K562 (cell line): ENCODE measurements around the gene G6PC1. TPM values are rescaled to one million over a fixed set of nuclear protein-coding genes. Genes with fewer than 3 reads are reported as not detected.

ENCODE experiments used
- ATAC-seq: fragments of 200-7000 bp; cut with Tn5 transposase; 3 replicates; pipeline ENCODE4 v1.9.1; 2020; ENCODE audit warnings: moderate library complexity
- BruUV-seq: library from RNA; stranded (reverse); fragments of 400-500 nt; replicated peaks from 2 replicates; lab custom pipeline; 2021; lab: Mats Ljungman, UMichigan
- CTCF ChIA-PET: fragments of 300-600 bp; formaldehyde crosslinking; extraction: SDS; loops from one replicate; lab custom pipeline; 2021; ENCODE audit warnings: low intra/inter-chr PET ratio; lab: Yijun Ruan, JAX
- POLR2A ChIA-PET: fragments of 300-600, 350-650 bp; sonication (Branson Sonifier 250); formaldehyde crosslinking; extraction: SDS; loops from one replicate; lab custom pipeline; 2021; ENCODE audit warnings: antibody characterized with exemption, inconsistent platforms; lab: Yijun Ruan, JAX
- DNase-seq, 4 experiments: peaks; one replicate each; pipeline versions ENCODE4 v3.0.0 to v3.0.0-alpha.2; 2011 to 2018; ENCODE audit warnings: low spot score in 3 of 4, mixed read lengths in 3 of 4; ENCODE audit errors: extremely low read depth in 1 of 4
- FAIRE-seq: peaks from 2 replicates; lab custom pipeline; 2011; peaks lifted over from hg19 to GRCh38; lab: Jason Lieb, UNC
- H2AFZ ChIP-seq: 2 replicates; pipeline ENCODE4 v1.6.0; 2011; ENCODE audit warnings: low read depth, low read length, control low read depth, inconsistent platforms
- H3K27ac ChIP-seq: fragments of 200-600 bp; 3 replicates; pipeline ENCODE4 v1.8.0; 2011; ENCODE audit warnings: low read depth, mild to moderate bottlenecking, control low read depth, inconsistent platforms, low read length, moderate library complexity, mixed read lengths; ENCODE audit errors: extremely low read depth
- H3K27me3 ChIP-seq, 2 experiments: fragments of 300-600 bp in 1 of 2; 2 replicates in 1 of 2; 3 replicates in 1 of 2; pipeline versions ENCODE4 v1.6.0 to v1.8.0; 2011; ENCODE audit warnings: inconsistent platforms in 2 of 2, low read length in 2 of 2, mild to moderate bottlenecking in 1 of 2, mixed read lengths in 1 of 2, moderate library complexity in 1 of 2; ENCODE audit not compliant: control insufficient read depth in 2 of 2, insufficient read depth in 2 of 2
- H3K36me3 ChIP-seq: fragments of 300-600 bp; 3 replicates; pipeline ENCODE4 v1.8.0; 2011; ENCODE audit warnings: mild to moderate bottlenecking, low read length, inconsistent platforms; ENCODE audit not compliant: control insufficient read depth, insufficient read depth
- H3K4me1 ChIP-seq, 2 experiments: fragments of 200-600 bp in 1 of 2; replicated peaks in 1 of 2; 2 replicates in 1 of 2; 3 replicates in 1 of 2; pipeline versions ENCODE4 v1.5.1 to v1.8.0; 2011; ENCODE audit warnings: inconsistent platforms in 2 of 2, low read length in 2 of 2, mild to moderate bottlenecking in 1 of 2, mixed read lengths in 1 of 2, moderate library complexity in 1 of 2; ENCODE audit not compliant: control insufficient read depth in 2 of 2, insufficient read depth in 2 of 2
- H3K4me2 ChIP-seq: 2 replicates; pipeline ENCODE4 v1.6.1; 2011; ENCODE audit warnings: low read length, control low read depth, inconsistent platforms, mixed read lengths; ENCODE audit not compliant: insufficient read depth
- H3K4me3 ChIP-seq: fragments of 200-600 bp; sonication (generic), shearing (Covaris generic); 2 replicates; pipeline ENCODE4 v1.5.1; 2016; ENCODE audit warnings: control low read depth, inconsistent platforms
- H3K79me2 ChIP-seq: fragments of 200-600 bp; 3 replicates; pipeline ENCODE4 v1.8.0; 2011; ENCODE audit warnings: low read length, inconsistent platforms; ENCODE audit not compliant: control insufficient read depth, insufficient read depth
- H3K9ac ChIP-seq, 2 experiments: 2 replicates each; pipeline versions ENCODE4 v1.6.0 to v1.6.1; 2011; ENCODE audit warnings: low read depth in 2 of 2, low read length in 2 of 2, control low read depth in 1 of 2, inconsistent platforms in 1 of 2, mild to moderate bottlenecking in 1 of 2, mixed read lengths in 1 of 2; ENCODE audit not compliant: insufficient read depth in 1 of 2
- H3K9me1 ChIP-seq: one replicate; pipeline ENCODE4 v1.6.0; 2011; ENCODE audit warnings: inconsistent platforms, mild to moderate bottlenecking, low read length, moderate library complexity; ENCODE audit not compliant: control insufficient read depth, insufficient read depth
- H3K9me3 ChIP-seq: replicated peaks from 2 replicates; pipeline ENCODE4 v1.5.1; 2011; ENCODE audit warnings: low read depth, low read length, inconsistent platforms; ENCODE audit not compliant: control insufficient read depth, insufficient read depth
- H4K20me1 ChIP-seq: replicated peaks from 2 replicates; pipeline ENCODE4 v1.6.1; 2011; ENCODE audit warnings: low read length, inconsistent platforms, mixed read lengths; ENCODE audit not compliant: control insufficient read depth, insufficient read depth
- CBX2 ChIP-seq: fragments of 200-600 bp; sonication (generic); IDR thresholded peaks from one replicate; pipeline ENCODE4 v1.6.1; 2012; ENCODE audit warnings: mild to moderate bottlenecking, low read length, inconsistent platforms; ENCODE audit not compliant: insufficient read depth, poor library complexity, severe bottlenecking
- CHAMP1 ChIP-seq: fragments of 450-650 bp; IDR thresholded peaks from 2 replicates; pipeline ENCODE4 v1.6.1; 2016; ENCODE audit warnings: mild to moderate bottlenecking
- FOXK1 ChIP-seq: sonication (generic); formaldehyde crosslinking; IDR thresholded peaks from 2 replicates; pipeline ENCODE4 v1.8.0; 2022; ENCODE audit warnings: missing genetic modification reagents, mild to moderate bottlenecking, borderline replicate concordance
- GATAD2B ChIP-seq: fragments of 450-650 bp; IDR thresholded peaks from 2 replicates; pipeline ENCODE4 v1.6.1; 2017; ENCODE audit warnings: mild to moderate bottlenecking, borderline replicate concordance
- MTA2 ChIP-seq: fragments of 450-650 bp; IDR thresholded peaks from 2 replicates; pipeline ENCODE4 v1.6.1; 2016; ENCODE audit warnings: low read depth
- PHF21A ChIP-seq: fragments of 450-650 bp; IDR thresholded peaks from 2 replicates; pipeline ENCODE4 v1.6.1; 2017; ENCODE audit warnings: low read depth, borderline replicate concordance
- PHF8 ChIP-seq: fragments of 200-600 bp; sonication (generic); IDR thresholded peaks from 2 replicates; pipeline ENCODE4 v1.6.1; 2012; ENCODE audit warnings: mixed run types, mild to moderate bottlenecking, inconsistent platforms, low read length, moderate library complexity, borderline replicate concordance
- SIX5 ChIP-seq, 2 experiments: IDR thresholded peaks; 2 replicates each; pipeline ENCODE4 v1.6.1; 2011; ENCODE audit warnings: low read length in 2 of 2, borderline replicate concordance in 1 of 2, low read depth in 1 of 2, mild to moderate bottlenecking in 1 of 2, moderate library complexity in 1 of 2; ENCODE audit not compliant: insufficient read depth in 1 of 2
- SRF ChIP-seq, 2 experiments: fragments of 250-450, 450-650 bp in 1 of 2; sonication (Bioruptor Pico) in 1 of 2; sonication (generic) in 1 of 2; formaldehyde crosslinking; IDR thresholded peaks; 2 replicates each; pipeline versions ENCODE4 v1.5.0 to v1.5.1; 2020 to 2022; ENCODE audit warnings: mild to moderate bottlenecking in 1 of 2, missing genetic modification reagents in 1 of 2
- TCF3 ChIP-seq: sonication (generic); formaldehyde crosslinking; IDR thresholded peaks from 2 replicates; pipeline ENCODE4 v1.4.0; 2020; ENCODE audit warnings: mild to moderate bottlenecking, missing genetic modification reagents
- ZFPM2 ChIP-seq: fragments of 250-450 bp; sonication (Bioruptor Pico); IDR thresholded peaks from 2 replicates; pipeline ENCODE4 v1.5.1; 2022; ENCODE audit warnings: mild to moderate bottlenecking
- ZHX1 ChIP-seq: fragments of 150-350 bp; conservative IDR thresholded peaks from 2 replicates; pipeline ENCODE4 v1.6.1; 2014; ENCODE audit warnings: low read length
- ZNF511 ChIP-seq: sonication (generic); formaldehyde crosslinking; IDR thresholded peaks from 2 replicates; pipeline ENCODE4 v1.8.0; 2022; ENCODE audit warnings: mild to moderate bottlenecking, missing genetic modification reagents
- ZNF695 ChIP-seq: fragments of 450-650 bp; formaldehyde crosslinking; IDR thresholded peaks from 2 replicates; pipeline ENCODE4 v1.4.0; 2020; ENCODE audit warnings: mild to moderate bottlenecking, moderate library complexity
- WGBS: fragments of 100-300 bp; shearing (Covaris generic); methylation state at CpG from one replicate; pipeline ENCODE4 v1.1.6; 2016; ENCODE audit warnings: low coverage, mixed read lengths; ENCODE audit not compliant: insufficient coverage; ENCODE audit errors: missing lambda C conversion rate; 5-methylcytosine and 5-hydroxymethylcytosine counted together
- in situ Hi-C: fragments of 300-500 bp; cut with MboI; formaldehyde crosslinking; loops from 4 replicates; pipeline ENCODE4 v1.15.0; 2018; ENCODE audit warnings: inconsistent platforms, mixed read lengths
- intact Hi-C: fragments of 100-400 bp; cut with micrococcal nuclease; formaldehyde crosslinking; loops from 2 replicates; pipeline ENCODE4 v1.14.2; 2022
- polyA plus RNA-seq, 8 experiments: library from polyadenylated mRNA; depleted of rRNA in 4 of 8; stranded (reverse) in 5 of 8; unstranded in 3 of 8; fragments of >200 nt; fragmentation: Nextera tagmentation in 2 of 8; fragmentation: Illumina TruSeq in 1 of 8; extraction: Ambion mirVana in 2 of 8; extraction: Trizol in 1 of 8; gene quantifications; 2 replicates each; pipeline versions ENCODE4 v1.2.1 to v1.2.3, GENCODE V29; 2011 to 2014; ENCODE audit warnings: inconsistent platforms in 1 of 8, missing spikeins in 1 of 8
- total RNA-seq, 7 experiments: library from RNA; depleted of rRNA in 6 of 7; stranded (reverse); fragments of >200 nt in 6 of 7; fragmentation: Illumina TruSeq in 2 of 7; extraction: Trizol in 2 of 7; gene quantifications; 2 replicates each; pipeline versions ENCODE4 v1.2.1 to v1.2.3, GENCODE V29; 2011 to 2021; ENCODE audit warnings: low replicate concordance in 1 of 7

The G6PC1 gene
- total and polyA plus RNA-seq, 9 of the 15 experiments (the other 6 are each of a cell fraction or from before 2014, with no cell fraction given) = not detected

GRCh38 chr17:42900460-42901331 is at the start of gene G6PC1 (continued):
- no peak for TF ChIP-seq ZHX1

- no peak for FAIRE-seq
- POLR2A ChIA-PET = interaction anchor here (0.6 to 1.6 kb wide), 4 partner anchors 9 to 791 kb away, joined by 3 to 4 read pairs (median 3); no protein-coding TSS in a partner anchor
- TF ChIP-seq SIX5 (IDR thresholded peaks at IDR 0.05; ENCODE audit: borderline replicate concordance in 1 of 2, insufficient read depth in 1 of 2, low read depth in 1 of 2, low read length in 2 of 2) (no peak), ZFPM2 (CRISPR knock-in tag) (no peak), GATAD2B (no peak), ZNF511 (CRISPR knock-in tag) (no peak), PHF21A (no peak), CHAMP1 (no peak), ZNF695 (CRISPR knock-in tag) (no peak), CBX2 (no peak), FOXK1 (no peak), PHF8 (no peak), SRF (CRISPR knock-in tag; IDR thresholded peaks at IDR 0.05) (no peak), TCF3 (CRISPR knock-in tag) (no peak), MTA2 (no peak)
Measured at GRCh38 chr17:42850954-42851353, 49.6 kb upstream of the G6PC1 start, which contains the start of gene AOC3. Gene AOC3 (plus strand): TSS chr17:42851199. CDS start chr17:42851344, 145 bp downstream.

More at GRCh38 chr17:42850954-42851353, 49.6 kb upstream of the G6PC1 start, which contains the start of gene AOC3:
- H3K9me3 ChIP-seq = no peaks in the 10 kb centered on the region
- in situ Hi-C loops = no loop called here
- H3K27me3 ChIP-seq = no peaks in the 10 kb centered on the region
- H3K9me1 ChIP-seq = no peaks in the 10 kb centered on the region
- DNase-seq = no peak
- H3K4me3 ChIP-seq = no peak within 1 kb of the TSS
- H2AFZ ChIP-seq = no peak within 1 kb of the TSS
- 6% methylated on average over 6 of the region's 9 CpGs for WGBS
- CTCF ChIA-PET = no interaction called here
- no TSS peak for BruUV-seq
- H4K20me1 ChIP-seq = 0 out of 2 replicates have a peak, but pooled peaks cover 2% of the 10 kb centered on the region
- H3K4me2 ChIP-seq = no peak within 1 kb of the TSS
- H3K9ac ChIP-seq = no peak within 1 kb of the TSS; a peak in 1 of 4 replicates
- no peaks in the 10 kb centered on the region for H3K36me3 ChIP-seq
- no peak for ATAC-seq
- peaks cover 3 to 7% of the 10 kb centered on the region in 2 experiments; a peak in 3 of 5 replicates for H3K4me1 ChIP-seq
- intact Hi-C loops = no loop called here
- no peak within 1 kb of the TSS for H3K27ac ChIP-seq
- no peaks in the 10 kb centered on the region for H3K79me2 ChIP-seq
